CD4-positive, alpha-beta T cell treated with Interleukin-4 for 1 hour (primary cell): Measurements from ENCODE around the gene NDUFS5.
"Not testable (repeated sequence)": the region's sequence is repeated elsewhere in the genome, so short reads cannot be mapped to it uniquely, and the experiment has no call there.

Source experiments
- DNase-seq, 2 donors: peaks; one replicate each; pipeline ENCODE4 v3.0.0-alpha.2; 2020 to 2022

NDUFS5 gene

GRCh38 chr1:39016604-39017171 is 9.5 kb upstream of the NDUFS5 start:
- no peak for DNase-seq

- no peak for DNase-seq
Observed at GRCh38 chr1:39017266-39017665, 8.9 kb upstream of the NDUFS5 start.

GRCh38 chr1:39020494-39020893 is 5.7 kb upstream of the NDUFS5 start:
- not testable (repeated sequence) for DNase-seq

GRCh38 chr1:39021426-39021825 is 4.7 kb upstream of the NDUFS5 start:
- DNase-seq, result no peak

- DNase-seq, result no peak
Observed at GRCh38 chr1:39023140-39023539, 3.0 kb upstream of the NDUFS5 start.

- no peak for DNase-seq
Observed at GRCh38 chr1:39026866-39027507, 837 bp downstream of the NDUFS5 start.

GRCh38 chr1:39034114-39034654 is 8.0 kb downstream of the NDUFS5 start:
- peak in 1 of 2 donors; percentile 42 for DNase-seq

GRCh38 chr1:39036678-39037077 is 10.5 kb downstream of the NDUFS5 start:
- no peak for DNase-seq

GRCh38 chr1:39043513-39043912 is 17.4 kb downstream of the NDUFS5 start:
- no peak for DNase-seq

- no peak for DNase-seq
Observed at GRCh38 chr1:39044762-39045161, 18.6 kb downstream of the NDUFS5 start.

GRCh38 chr1:39045231-39045630 is 19.1 kb downstream of the NDUFS5 start:
- DNase-seq, result no peak

- no peak for DNase-seq
Observed at GRCh38 chr1:39046613-39047210, 20.6 kb downstream of the NDUFS5 start.

GRCh38 chr1:39047374-39048229 is 21.5 kb downstream of the NDUFS5 start:
- DNase-seq, result peak in 1 of 2 donors; percentile 16

GRCh38 chr1:39048745-39049370 is 22.7 kb downstream of the NDUFS5 start:
- DNase-seq, result no peak

- DNase-seq, result no peak
Observed at GRCh38 chr1:39050001-39050400, 23.9 kb downstream of the NDUFS5 start.

GRCh38 chr1:39051193-39051850 is 25.2 kb downstream of the NDUFS5 start:
- not testable (repeated sequence) for DNase-seq

- DNase-seq, result no peak
Observed at GRCh38 chr1:39051956-39052355, 25.8 kb downstream of the NDUFS5 start.

- not testable (repeated sequence) for DNase-seq
Observed at GRCh38 chr1:39055213-39055710, 29.1 kb downstream of the NDUFS5 start.

- DNase-seq, result not testable (repeated sequence)
Observed at GRCh38 chr1:39061516-39061915, 35.4 kb downstream of the NDUFS5 start.

- no peak for DNase-seq
Observed at GRCh38 chr1:39061951-39062350, 35.8 kb downstream of the NDUFS5 start.

- no peak for DNase-seq
Observed at GRCh38 chr1:39063191-39063590, 37.0 kb downstream of the NDUFS5 start.

GRCh38 chr1:39063775-39064174 is 37.6 kb downstream of the NDUFS5 start:
- DNase-seq, result no peak
